ENCODE results near the gene CCDC54. TPM values are rescaled to one million over a fixed set of nuclear protein-coding genes. Genes with fewer than 3 reads are reported as not detected.

Gene CCDC54
- total RNA-seq, 4 donors from 2014 or later: not detected

- no peak overlapping the region for H3K4me3 ChIP-seq (ENCODE audit: low read depth, poor library complexity, severe bottlenecking)
- TF ChIP-seq CTCF (IDR thresholded peaks at IDR 0.05) (no peak), POLR2A (IDR thresholded peaks at IDR 0.05) (no peak)
- intact Hi-C loops (cut with DNase I; ENCODE audit: low total_unique reads): no loop called here
- DNase-seq (ENCODE audit: low spot score in 2 of 2): no peak
- WGBS, 2 donors: 58 to 59% methylated on average over 5 of the region's 5 CpGs
Measured at GRCh38 chr3:107367353-107367752, 9.9 kb upstream of the CCDC54 start.

GRCh38 chr3:107368654-107369398 is 8.4 kb upstream of the CCDC54 start:
- WGBS, 2 donors: 78 to 82% methylated on average over 8 of the region's 8 CpGs
- no peak overlapping the region for H3K4me3 ChIP-seq (ENCODE audit: low read depth, poor library complexity, severe bottlenecking)
- TF ChIP-seq CTCF (IDR thresholded peaks at IDR 0.05) (no peak), POLR2A (IDR thresholded peaks at IDR 0.05) (no peak)
- DNase-seq (ENCODE audit: low spot score in 2 of 2): no peak
- intact Hi-C loops (cut with DNase I; ENCODE audit: low total_unique reads): no loop called here

- no peak for TF ChIP-seq CTCF (IDR thresholded peaks at IDR 0.05)
- TF ChIP-seq POLR2A (IDR thresholded peaks at IDR 0.05): no peak
- DNase-seq (ENCODE audit: low spot score in 2 of 2): no peak
- 17 to 18% methylated on average over 2 of the region's 2 CpGs for WGBS, 2 donors
- no peak overlapping the region for H3K4me3 ChIP-seq (ENCODE audit: low read depth, poor library complexity, severe bottlenecking)
- intact Hi-C loops (cut with DNase I; ENCODE audit: low total_unique reads): no loop called here
Measured at GRCh38 chr3:107369791-107370190, 7.4 kb upstream of the CCDC54 start.

GRCh38 chr3:107370907-107371306 is 6.3 kb upstream of the CCDC54 start:
- no peak for TF ChIP-seq POLR2A (IDR thresholded peaks at IDR 0.05)
- intact Hi-C loops (cut with DNase I; ENCODE audit: low total_unique reads): no loop called here
- DNase-seq (ENCODE audit: low spot score in 2 of 2): no peak
- WGBS, 2 donors: 43 to 54% methylated on average over 2 of the region's 2 CpGs
- no peak overlapping the region for H3K4me3 ChIP-seq (ENCODE audit: low read depth, poor library complexity, severe bottlenecking)

- no peak overlapping the region for H3K4me3 ChIP-seq (ENCODE audit: low read depth, poor library complexity, severe bottlenecking)
- 79 to 81% methylated on average over 6 of the region's 6 CpGs for WGBS, 2 donors
- DNase-seq (ENCODE audit: low spot score in 2 of 2): no peak
- TF ChIP-seq POLR2A (IDR thresholded peaks at IDR 0.05): no peak
- no peak for TF ChIP-seq CTCF (IDR thresholded peaks at IDR 0.05)
- intact Hi-C loops (cut with DNase I; ENCODE audit: low total_unique reads): no loop called here
Measured at GRCh38 chr3:107372506-107372905, 4.7 kb upstream of the CCDC54 start.

- no peak overlapping the region for H3K4me3 ChIP-seq (ENCODE audit: low read depth, poor library complexity, severe bottlenecking)
- DNase-seq (ENCODE audit: low spot score in 2 of 2): no peak
- WGBS, 2 donors: 80 to 82% methylated on average over 6 of the region's 6 CpGs
- TF ChIP-seq CTCF (IDR thresholded peaks at IDR 0.05) (no peak), POLR2A (IDR thresholded peaks at IDR 0.05) (no peak)
- intact Hi-C loops (cut with DNase I; ENCODE audit: low total_unique reads): no loop called here
Measured at GRCh38 chr3:107373896-107374295, 3.3 kb upstream of the CCDC54 start.

Data from lower leg skin (tissue), 4 donors.